Activated effector memory CD4-positive, alpha-beta T cell treated with anti-CD3 and anti-CD28 coated beads, Interleukin-2, amount 50 U/mL, for 16 hours (primary cell): ENCODE measurements around the gene NMS.
A peak's percentile ranks its signal among the peaks of the same experiment; 100 is the strongest.
"Not testable (repeated sequence)": the region's sequence is repeated elsewhere in the genome, so short reads cannot be mapped to it uniquely, and the experiment has no call there.

Source experiments
- DNase-seq: peaks from one replicate; pipeline ENCODE4 v3.0.0-alpha.2; 2020

NMS gene, protein sequence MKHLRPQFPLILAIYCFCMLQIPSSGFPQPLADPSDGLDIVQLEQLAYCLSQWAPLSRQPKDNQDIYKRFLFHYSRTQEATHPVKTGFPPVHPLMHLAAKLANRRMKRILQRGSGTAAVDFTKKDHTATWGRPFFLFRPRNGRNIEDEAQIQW

DNA sequence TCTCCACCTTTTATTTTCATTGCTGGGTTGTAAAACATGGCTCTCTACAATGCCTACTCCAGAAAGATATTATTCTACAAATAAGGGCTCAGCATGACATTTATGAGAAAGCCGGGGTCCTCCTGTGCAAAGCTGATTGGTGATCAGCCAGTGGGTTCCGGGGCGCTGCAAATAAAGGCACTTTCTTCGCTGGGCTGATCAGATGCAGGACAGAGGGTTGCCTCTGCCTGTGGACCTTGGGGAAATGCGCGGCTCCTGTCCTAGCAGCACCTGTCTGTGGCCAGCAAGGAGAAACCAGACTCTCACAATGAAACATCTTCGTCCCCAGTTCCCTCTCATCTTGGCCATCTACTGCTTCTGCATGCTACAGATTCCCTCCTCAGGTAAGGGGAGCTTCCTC lies at the start of gene NMS:
TSS of gene NMS (plus strand) at position 301 of the 400 bp plus-strand sequence. CDS start at position 308, 7 bp downstream.
- no peak for DNase-seq

DNA sequence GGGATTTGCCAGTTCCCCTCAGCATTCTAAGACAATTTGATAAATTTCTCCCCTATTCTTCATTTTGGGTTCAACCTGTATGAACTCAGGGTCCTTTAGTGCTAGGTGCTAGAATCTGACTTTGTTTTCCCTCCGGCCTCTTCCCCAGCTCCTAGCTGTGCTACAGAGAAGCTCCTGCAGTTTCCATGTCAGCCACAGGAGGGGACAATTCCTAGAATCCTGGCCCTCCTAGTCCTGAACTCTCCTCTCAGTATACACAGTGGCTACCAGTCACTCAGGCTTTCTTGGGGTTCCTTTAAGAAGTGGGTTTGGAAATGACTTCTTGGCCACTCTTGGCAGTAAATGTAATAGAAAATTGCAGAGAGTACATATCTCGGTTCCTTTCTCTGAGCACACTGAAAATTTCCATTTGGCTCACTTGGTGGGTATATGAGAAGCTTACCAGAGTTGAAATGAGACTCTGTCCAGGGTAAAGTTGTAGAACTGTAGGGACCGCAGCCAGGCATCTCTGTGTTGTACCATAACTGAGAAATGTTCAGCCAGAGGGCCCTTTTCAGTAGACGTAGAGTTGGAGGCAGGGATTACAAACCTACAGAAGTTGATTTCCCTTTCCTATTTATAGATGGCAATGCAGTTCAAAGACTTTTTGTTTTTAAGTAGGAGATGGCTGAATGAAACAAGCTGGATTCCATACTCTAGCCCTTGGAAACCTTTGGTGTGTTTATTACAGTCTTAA lies 47.8 kb upstream of the NMS start:
- DNase-seq = no peak

DNA sequence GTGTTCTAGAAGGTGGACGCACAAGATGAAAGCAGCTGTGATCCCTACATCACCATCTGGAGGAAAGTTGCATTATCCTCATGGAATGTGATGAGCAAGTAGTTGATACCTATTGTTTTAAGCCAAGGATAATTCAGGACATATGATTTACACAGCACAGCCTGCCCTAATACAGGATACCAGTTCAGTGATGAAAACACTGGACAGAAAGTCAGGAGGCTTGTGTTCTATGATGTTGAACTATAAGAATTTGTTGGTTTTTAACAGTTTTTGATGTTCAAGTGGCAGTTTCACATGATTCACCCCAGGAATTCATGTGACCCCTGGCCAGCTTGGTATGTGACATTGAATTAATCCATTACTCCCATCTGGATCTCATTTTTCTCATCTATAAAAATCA lies 46.7 kb upstream of the NMS start:
- DNase-seq = no peak

DNA sequence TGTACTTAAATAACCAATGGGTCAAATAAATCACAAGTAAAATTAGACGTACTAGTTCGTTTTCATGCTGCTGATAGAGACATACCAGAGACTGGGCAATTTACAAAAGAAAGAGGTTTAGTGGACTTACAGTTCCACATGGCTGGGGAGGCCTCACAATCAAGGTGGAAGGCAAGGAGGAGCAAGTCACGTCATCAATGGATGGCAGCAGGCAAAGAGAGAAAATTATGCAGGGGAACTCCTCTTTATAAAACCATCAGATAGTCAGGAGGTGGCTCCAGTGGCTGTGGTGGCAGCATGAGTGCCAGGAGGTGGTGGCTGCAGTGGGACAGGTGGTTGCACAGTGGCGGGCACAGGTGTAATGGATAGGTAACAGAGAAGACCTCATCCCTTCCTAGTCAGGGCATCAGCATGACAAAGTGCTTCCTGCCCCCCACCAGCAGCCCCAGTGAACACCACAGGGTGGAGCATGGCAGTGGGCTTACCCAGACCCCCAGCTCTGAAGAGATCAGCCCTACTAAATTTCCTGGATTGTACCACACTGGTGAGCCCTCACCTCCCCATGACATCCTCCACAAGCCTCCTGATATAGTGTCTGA lies 45.9 kb upstream of the NMS start:
- DNase-seq = no peak

DNA sequence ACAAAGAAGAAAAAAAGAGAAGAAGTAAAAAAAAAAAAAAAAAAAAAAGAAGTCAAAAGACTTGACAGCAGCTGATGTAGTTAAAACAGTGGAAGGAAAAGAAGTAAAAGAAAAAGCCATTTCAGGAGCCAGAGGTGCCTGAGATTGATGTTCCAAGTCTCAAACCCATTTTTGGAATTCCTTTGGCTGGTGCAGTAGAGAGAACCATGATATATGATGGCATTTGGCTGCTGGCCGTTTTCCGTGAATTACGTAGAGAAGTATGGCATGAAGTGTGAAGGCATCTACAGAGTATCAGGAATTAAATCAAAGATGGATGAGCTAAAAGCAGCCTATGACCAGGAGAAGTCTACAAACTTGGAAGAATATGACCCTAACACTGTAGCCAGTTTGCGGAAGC lies 45.2 kb upstream of the NMS start:
- no peak for DNase-seq

DNA sequence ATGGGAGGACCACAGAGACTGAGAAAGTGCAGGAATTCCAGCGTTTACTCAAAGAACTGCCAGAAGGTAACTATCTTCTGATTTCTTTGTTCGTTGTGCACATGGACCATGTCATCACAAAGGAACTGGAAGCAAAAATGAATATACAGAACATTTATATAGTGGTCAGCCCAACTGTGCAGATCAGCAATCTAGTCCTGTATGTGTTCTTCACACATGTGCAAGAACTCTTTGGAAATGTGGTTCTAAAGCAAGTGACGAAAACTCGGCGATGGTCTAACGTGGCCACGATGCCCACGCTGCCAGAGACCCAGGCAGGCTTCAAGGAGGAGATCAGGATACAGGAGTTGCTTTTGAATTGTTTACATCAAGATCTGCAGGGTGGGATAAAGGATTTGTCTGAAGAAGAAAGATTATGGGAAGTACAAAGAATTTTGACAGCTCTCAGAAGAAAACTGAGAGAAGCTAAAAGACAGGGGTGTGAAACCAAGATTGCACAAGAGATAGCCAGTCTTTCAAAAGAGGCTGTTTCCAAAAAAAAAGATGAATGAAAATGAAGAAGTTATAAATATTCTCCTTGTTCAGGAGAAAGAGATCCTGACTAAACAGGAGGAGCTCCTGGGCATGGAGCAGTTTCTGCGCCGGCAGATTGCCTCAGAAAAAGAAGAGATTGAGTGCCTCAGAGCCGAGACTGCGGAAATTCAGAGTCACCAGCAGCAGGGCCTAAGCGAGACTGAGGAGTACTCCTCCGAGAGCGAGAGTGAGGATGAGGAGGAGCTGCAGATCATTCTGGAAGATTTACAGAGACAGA lies 44.5 kb upstream of the NMS start:
- DNase-seq = no peak

DNA sequence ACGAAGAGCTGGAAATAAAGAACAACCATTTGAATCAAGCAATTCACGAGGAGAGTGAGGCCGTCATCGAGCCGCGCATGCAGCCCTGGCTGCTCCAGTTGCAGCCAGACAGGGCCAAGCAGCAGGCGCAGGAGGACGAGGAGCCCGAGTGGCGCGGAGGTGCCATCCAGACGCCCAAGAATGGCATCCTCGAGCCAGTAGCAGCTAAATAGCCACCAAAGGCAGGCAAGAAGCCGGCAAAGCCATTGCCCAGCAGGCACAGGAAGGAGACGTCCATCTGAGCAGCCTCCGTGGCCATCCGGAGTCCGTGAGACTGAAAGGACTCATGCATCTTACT lies 43.9 kb upstream of the NMS start:
- no peak for DNase-seq

DNA sequence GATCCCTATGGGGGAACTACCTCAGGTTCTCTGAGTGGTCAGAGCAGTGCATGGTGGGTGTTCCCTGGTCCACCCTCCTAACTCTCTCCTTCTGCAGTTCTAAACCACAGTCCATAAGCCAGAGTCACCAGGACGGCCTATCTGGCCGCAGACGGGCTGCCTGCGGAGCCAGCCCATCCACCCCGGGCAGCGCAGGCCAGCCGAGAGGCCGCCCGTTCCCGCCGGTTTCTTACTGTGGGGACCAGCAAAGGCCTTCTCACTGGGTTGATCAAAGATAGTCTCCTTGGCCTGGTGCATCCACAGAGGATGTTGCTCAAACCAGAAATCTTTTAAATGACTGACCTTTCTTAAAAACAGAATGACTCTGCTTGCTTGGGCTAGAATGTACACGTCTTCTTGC lies 43.2 kb upstream of the NMS start:
- DNase-seq = no peak

DNA sequence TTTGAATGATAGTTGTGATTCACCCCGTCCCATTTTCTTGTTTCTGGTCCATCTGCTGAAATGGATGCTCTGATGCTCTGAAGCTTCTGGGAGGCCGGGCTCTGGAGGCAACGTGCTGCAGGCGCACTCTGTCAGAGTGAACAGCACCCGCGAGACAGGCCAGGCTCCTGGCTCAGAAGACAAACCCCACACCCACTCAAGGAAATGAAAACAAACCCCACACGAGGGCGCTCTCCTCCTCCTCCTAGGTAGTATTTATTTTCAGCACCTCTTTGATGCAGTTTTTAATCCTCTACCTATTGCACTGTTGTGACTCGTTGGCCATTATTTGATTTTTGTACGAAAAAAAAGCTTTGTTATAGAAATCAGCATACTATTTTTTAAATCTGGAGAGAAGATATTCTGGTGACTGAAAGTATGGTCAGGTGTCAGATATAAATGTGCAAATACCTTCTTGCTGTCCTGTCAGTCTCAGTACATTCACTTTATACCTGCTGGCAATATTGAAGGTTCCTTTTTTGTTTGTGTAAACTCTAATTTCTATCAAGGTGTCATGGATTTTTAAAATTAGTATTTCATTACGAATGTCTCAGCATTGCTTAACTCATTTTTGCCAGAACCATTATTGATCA lies 42.5 kb upstream of the NMS start:
- peak; percentile 84 for DNase-seq

DNA sequence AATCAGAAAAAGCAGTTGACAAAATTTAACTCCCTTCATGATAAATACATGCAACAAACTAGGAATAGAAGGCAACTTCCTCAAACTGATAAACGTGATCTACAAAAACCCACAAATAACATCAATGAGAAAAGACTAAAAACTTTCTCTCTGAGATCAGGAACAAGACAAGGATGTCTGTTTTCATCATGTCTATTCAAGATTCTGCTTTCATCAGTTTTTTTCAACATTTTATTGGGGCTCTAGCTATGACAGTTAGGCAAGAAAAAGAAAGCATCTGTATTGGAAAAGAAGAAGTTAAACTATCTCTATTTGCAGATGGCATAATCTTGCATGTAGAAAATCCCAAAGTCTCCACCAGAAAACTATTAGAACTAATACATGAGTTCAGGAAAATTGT lies 40.6 kb upstream of the NMS start:
- no peak for DNase-seq

DNA sequence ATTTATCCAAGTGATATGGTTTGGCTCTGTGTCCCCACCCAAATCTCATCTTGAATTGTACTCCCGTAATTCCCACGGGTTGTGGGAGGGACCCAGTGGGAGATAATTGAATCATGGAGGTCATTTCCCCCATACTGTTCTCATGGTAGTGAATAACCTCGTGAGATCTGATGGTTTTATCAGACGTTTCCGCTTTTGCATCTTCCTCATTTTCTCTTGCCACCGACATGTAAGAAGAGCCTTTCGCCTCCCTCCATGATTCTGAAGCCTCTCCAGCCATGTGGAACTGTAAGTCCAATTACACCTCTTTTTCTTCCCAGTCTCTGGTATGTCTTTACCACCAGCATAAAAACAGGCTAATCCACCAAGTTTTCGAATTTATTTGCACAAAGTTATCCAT lies 32.5 kb upstream of the NMS start:
- DNase-seq = no peak

DNA sequence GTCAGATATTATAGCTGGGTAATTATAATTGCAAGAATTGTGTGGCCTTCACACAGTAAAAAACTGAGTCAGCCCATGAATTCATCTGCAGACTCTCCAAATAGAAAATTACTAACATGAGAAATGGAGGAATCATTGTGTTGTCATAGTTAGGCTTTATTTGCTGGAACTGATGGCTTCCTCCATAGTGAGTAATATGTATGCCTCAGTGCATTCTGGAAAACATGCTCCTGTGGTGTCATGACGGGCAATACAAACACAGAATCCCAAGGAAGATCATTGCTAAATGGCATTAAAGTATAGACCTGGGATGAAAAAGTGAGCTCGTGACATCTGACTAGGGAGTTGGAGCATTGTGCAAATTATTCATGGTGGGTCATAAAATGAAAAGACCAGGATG lies 23.6 kb upstream of the NMS start:
- DNase-seq = no peak

DNA sequence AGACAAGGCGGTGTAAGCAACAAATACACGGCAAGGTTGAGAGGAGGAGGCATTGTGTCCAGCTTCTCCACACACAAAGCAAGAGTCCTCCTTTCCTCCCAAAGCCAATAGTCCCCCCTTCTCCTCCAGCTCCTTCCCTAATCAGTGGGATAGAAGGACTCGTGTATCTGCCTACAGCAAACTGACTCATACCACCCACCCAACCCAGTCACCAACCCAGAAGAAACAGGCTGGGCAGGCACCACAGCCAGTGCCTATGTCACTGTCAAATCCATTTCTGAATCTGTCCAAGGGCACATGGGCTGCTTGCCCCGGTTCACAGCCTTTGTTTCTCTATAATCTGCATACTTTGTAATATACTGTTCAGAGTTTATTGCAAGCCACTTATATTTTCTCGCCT lies 19.2 kb upstream of the NMS start:
- DNase-seq = no peak

DNA sequence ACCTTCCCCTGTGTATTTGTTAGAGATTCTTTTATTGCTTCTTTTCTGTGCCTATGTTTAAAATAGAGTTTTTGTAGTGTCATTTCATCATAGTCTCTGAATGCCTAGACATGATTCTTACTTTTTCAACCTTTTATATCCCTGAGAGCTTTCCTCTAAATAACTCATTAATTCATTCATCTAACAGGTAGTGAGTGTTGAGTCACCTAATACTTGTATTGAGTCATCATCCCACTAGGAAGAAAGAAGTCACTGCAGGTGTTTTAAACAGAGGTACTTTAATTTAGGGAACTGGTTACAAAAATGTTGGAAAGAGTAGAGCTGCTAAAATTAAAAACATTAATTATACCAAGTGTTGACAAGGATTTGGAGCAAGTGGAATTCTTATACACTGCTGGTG lies 18.5 kb upstream of the NMS start:
- DNase-seq = no peak

DNA sequence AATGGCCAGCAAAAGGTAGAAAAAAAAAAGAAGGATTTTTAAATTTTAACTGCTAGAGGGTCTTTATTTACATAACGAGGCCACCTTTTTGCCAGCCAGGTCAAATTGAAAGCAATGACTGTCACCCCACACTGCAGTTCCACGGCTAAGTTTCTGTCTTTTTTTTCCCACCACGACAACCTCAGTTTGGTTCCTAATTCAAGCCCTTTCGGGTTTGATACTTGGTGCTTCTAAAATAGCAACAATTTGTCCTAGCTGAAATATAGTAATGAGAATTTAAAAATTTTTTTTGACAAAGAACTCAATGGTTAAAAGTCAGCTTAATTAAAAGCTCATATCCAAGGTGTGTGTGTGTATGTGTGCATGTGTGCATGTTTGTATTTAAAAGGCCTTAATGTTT lies 16.4 kb upstream of the NMS start:
- no peak for DNase-seq

DNA sequence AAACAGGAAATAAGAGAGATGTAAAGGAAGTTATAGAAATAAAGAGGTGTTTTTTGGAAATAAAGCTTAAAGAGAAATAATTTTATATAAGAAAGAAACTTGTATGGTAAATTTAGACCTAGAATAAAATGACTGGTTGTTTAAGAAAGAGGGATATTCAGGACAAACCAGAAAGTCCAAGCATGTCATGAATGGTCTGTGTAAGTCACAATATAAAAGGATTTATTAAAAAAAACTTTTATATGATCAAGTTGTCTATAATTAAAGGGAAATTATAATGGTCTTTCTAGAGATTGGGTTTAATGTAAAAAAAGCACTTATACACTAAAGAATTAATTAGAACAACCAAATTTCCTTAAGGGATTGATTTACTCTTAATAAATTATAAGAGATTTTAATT lies 13.9 kb upstream of the NMS start:
- DNase-seq = not testable (repeated sequence)

DNA sequence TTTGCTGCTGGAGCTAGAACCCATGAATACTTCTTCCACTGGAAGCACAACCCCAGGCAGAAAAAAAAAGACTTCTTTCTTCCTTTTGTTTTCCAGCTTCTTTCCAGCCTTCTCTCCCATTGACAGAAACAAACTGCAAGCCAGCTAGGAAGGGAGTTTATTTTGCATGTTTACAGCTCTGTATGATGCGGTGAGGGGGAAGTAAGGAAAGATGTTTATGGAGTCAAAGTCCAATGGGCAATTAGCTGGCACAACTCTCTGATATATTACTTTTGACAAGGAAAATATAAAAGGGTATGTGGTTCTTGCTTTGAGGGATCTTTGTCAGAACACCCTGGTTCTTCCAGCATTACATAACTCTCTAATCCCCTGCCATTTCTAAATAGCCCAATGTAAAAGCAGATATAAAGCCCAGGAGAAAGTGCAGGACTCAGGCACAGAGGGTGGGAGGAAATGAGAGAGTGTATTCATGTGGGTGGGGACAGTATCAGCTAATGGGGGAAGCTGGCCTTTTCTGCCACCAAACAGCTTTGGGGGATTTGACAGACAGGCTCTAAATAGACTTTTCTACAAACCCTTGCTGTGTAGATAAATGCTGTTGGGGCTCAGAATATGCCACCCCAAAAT lies 9.3 kb upstream of the NMS start:
- DNase-seq = no peak

DNA sequence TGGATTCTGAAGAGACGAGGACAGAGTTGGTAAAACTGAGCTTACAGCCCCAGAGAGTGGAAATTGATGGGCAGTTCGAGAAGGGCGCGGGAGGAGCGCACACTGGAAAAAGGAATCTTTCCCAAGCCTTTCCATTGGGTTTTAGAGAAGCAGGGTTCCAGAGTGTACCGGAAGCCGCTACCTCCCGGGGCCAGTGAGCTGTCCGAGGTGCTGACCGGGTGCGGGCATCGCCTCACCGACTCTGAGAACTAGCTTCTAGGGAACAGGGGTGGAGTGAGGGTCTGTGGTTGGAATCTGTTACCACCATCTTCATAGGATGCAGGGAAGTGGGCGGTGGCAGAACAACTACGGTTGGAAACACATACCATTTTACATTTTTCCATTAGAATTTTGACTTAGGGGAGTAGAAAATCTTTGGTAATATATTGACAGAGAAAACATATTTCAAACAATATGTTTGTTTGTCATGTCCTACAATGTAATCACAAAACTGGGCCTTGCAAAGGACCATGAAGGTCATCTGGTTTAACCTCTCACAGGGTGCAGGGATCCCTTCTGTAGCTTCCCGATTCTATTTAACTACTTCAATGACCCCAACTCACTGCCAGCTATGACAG lies 724 bp downstream of the NMS start:
- no peak for DNase-seq

DNA sequence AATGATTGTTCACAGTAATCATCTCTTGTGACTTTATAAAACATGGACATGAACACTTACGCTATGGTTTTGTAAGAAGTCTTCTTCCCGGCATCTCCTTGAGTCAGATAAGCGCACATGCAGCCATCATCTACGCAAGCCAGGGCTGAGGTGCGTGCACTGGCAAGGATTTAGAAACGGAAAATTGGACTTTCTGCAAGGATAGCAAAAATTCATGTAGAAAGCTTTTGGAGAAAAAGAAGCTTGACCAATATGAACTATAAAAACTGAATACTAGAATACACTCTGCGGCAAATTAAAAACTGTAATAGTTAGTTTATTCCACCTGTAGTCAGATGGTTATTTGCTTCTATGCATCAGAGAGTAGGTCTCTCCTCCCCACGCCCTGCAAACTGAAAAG lies 6.3 kb downstream of the NMS start:
- no peak for DNase-seq

DNA sequence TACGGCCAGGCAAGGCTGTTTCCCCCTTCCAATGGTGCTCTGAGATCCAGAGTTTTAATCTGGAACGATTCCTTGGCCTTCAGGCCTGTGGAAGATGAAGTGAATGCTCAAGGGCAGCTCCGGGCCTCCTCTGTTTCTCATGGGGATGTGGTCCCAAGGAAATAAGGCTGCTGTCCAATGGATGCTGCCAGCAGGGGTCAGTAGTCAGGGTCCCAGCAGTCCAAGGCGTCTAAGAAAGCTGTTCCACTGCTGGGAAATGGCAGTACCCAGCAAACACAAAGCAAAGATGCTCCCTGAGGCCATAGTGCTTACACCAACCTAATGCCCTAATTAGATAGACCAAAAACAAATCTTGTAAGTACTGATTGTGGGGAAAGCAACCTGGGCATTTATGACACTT lies 12.5 kb downstream of the NMS start:
- DNase-seq = no peak

DNA sequence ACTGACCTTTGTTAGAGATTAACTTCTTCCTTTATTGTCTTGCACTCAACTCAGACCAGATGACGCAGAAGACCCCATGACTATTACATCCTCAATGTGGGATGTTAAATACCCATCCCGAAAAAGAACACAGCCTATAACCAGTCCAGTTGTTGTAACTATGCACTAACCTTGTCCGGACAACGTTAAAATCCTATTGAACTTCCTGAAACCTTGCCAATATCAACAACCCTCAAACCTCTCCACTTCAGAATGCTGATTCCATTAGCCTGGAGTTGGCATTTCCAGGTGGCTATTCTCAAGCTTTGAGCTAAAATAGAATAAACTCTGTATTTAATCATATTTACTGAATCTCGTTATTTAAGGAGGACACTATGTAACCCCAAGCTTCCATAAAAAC lies 13.6 kb downstream of the NMS start:
- DNase-seq = no peak

DNA sequence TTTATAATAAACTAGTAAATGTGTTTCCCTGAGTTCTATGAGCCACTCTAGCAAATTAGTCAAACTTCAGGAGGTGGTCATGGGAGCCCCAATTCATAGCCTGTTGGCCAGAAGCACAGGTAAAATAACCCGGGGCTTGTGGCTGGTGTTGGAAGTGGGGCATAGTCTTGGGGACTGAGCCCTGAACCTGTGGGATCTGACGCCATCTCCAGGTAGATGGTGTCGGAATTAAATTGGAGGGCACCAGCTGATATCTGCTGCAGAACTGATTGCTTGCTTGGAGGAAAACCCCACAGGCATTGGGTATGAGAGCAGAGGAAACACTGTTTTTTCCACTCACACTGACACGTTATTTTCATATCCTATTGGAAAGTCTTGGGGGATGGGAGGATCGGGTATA lies 14.1 kb downstream of the NMS start:
- DNase-seq = no peak

DNA sequence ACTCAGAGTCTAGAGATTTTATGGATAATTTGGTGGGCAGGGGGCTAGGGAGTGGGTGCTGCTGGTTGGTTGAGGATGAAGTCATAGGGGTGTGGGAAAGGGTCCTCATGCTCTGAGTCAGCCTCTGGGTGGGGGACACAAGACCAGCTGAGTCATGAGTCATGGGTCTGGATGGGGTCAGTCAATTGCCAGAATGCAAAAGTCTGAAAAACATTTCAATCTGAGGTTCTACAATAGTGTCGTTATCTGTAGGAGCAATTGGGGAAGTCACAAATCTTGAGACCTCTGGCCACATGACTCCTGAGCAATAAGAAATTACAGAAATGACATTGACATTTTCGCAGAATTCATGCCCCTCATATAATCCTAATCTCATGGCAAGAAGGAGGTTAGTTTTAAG lies 15.1 kb downstream of the NMS start:
- no peak for DNase-seq
